Right renal cortex interstitium (tissue), 3 donors: ENCODE measurements around the gene SORCS2. TPM values are rescaled to one million over a fixed set of nuclear protein-coding genes. Genes with fewer than 3 reads are reported as not detected.

ENCODE experiments used
- DNase-seq, 3 donors: peaks; one replicate each; pipeline ENCODE4 v3.0.0-alpha.2; 2013; ENCODE audit warnings: low read depth in 3 of 3, low spot score in 2 of 3
- polyA plus RNA-seq, 3 donors: library from polyadenylated mRNA; unstranded; fragments of 120-200 nt; gene quantifications; one replicate each; pipeline ENCODE4 v1.2.1, GENCODE V29; 2013; ENCODE audit not compliant: insufficient read length in 3 of 3

SORCS2 gene
- polyA plus RNA-seq, 3 donors = 6.6 to 7.9 (median 7.0) TPM

DNA sequence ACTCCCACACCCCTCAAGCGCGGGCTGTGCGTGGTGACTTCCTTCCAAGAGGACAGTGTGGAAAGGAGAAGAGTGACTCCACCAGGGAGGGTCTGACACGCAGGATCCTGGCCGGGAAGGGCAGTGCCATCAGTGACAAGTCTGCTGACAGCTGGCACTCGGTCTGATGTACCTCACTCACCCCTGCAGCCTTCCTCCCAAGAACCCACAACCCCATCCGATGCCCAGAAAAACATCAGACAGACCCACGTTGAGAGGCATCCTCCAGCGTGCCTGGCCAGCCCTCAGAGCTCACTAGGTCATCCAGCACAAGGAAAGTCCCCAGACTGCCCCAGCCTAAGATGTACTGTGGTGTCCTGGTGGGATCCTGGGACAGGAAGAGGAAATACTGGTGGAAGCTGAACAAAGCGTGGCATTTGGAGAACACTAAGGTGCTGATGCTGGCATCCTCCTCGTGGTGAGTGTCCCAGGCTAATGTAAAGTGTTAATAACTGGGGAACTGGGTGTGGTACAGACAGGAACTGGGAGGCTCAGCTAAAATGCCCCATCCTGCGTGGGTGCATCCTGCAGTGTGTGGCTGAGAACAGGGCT is 442.4 kb downstream of the SORCS2 start:
- DNase-seq = no peak

DNA sequence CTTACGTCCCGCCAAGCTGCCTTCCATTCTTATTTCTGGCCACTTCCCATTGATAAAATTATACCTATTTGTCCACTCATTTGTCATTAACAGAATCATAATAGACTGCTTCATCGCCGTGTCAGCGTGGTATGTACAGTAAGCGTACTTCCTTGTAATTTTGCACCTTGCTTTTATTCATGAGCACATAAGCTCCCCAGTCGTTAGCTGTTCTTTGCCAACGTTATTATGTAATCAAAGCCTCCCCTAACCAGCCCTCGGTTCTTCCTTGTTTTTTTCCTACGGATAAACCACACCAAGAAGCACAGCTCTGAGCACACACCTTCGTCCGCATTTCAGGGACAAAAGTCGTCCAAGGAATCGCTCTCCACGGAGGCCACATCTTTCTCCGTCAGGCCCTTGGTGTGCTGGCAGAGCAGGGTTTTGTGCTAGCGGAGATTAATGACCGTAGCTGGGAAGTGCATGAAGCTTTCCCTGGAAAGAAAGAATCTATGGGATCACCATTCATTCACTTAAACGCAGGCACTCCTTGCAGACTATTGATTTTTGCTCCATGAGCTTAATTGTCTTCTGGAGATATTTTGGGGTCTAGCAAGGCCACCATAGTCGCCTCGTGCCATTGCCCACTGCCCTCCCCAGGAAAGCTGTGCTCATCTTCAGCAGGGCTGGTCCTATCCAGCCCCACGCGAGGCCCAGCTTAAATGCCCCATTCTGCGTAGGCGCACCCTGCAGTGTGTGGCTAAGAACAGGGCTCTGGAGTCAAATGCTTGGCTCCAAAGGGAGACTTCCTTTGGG is 443.3 kb downstream of the SORCS2 start:
- DNase-seq = no peak

DNA sequence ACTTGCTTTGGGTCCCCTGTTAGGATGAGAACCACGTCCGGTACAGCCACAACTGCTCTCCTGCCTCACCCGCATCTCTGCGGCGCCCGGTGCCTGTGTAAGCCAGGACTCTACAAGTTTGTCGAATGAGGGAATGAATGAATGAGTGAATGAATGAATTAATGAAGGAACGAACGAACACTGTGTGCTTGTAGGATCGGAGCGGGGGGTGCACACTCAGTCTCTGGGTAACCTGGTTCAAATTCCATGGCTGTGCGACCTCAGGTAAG is 443.8 kb downstream of the SORCS2 start:
- no peak for DNase-seq

DNA sequence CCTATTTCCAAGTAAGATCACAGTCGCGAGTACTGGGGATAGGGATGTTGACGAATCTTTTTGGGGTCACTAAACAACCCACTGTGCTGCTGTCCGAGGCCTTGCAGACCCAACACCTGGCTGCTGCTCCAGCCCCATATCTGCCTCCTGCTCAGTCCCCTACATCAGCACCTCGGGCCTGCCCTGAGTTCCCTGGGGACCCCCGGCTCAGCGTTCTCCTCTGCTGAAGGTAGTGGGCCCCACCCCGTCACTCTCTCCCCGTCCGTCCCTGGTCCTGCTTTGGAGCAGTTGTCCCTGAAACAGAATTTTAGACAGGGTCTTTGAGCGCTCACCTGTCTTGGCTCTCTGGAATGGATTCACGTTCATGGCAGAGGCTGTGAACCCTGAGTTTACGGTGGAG is 444.8 kb downstream of the SORCS2 start:
- no peak for DNase-seq

DNA sequence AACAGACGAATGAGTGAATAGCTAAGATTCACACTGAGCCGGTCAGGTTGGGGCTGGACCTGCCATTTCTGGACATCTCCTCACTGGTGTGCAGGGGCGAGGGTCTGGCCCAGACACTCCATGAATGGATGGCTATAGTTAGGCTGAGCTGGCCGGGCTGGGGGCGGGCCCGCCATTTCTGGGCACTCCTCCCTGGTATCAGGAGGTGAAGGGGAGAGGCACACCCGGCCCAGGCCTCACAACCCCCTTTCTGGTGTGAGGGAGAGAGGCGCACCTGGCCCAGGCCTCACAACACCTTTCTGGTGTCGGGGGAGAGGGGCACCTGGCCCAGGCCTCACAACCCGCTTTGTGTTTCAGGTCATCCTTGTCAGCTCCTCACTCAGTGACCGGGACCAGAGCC is 445.6 kb downstream of the SORCS2 start:
- DNase-seq = no peak

DNA sequence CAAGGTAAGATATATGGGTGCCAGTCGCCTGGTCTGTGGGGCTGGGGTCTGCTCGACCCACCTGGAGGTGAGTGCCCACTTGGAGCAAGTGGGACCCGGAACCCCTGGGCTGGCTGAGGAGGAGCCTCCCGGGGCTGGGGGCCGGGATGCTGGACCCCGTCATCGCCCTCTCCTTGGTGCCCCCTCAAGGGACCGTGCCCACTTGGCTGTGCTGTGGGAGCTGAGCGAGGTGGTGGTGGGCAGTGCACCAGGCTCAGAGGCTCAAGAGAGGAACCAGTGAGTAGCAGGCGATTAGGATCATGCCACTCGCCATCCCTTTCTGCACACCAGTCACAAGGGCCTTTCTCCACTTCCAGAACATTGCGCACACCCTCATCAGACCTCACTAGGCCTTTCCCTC is 446.2 kb downstream of the SORCS2 start:
- no peak for DNase-seq

DNA sequence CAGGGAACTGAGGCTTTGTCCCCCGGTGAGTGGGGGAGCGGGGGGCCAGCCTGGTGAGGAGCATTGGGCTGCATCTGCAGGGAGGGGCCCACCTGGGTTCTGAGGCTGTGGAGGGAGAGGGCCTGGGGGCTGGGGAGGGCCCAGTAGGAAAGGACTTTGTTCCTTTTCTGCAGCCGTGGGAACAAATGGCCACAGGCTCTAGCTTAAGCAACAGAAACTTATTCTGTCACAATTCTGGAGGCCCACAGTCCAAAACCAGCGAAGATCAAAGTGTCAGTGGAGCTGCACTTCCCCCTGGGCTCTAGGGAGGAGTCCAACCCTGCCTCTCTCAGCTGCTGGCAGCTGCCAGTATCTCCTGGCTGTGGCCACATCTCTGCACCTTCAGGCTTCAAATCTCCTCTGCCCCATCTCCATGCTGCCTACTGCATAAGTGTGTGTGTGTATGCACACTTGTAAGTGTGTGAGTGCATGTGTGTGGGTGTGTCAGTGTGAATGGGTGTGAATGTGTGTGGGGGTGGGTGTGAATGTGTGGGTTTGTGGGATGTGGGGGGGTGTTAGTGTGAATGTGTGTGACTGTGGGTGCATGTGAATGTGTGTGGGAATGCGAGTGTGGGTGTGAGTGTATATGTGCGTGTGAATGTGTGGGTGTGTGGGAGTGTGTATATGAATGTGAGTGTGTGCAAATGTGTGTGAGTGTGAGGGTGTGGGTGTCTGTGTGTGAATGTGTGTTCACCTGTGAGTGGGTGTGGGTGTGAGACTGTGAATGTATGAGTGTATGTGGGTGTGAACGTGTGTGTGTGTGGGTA is 446.8 kb downstream of the SORCS2 start:
- DNase-seq = no peak

DNA sequence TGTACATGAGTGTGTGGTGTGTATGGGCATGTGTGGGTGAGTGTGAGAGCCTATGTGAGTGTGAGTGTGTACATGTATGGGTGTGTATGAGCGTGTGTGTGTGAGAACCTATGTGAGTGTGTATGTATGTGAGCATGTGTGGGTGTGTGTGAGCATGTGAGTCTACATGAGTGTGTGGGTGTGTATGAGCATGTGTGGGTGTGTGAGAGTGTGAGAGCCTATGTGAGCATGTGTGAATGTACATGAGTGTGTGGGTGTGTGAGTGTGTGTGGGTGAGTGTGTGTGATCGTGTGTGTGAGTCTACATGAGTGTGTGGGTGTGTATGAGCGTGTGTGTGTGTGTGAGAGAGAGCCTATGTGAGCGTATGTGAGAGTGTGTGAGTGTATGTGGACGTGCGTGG is 447.8 kb downstream of the SORCS2 start:
- DNase-seq = no peak

DNA sequence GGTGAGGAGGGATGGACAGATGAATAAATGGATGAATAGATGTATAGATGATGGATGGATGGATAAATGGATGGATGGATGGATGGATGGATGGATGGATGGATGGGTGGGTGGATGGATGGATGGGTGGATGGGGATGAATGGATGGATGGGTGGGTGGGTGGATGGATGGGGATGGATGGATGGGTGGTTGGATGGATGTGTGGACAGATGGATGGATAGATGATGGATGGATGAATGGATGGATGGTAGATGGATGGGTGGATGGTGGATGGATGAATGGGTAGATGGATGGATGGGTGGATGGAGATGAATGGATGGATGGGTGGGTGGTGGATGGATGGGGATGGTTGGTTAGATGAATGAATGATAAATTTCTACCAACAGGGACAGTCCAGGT is 449.4 kb downstream of the SORCS2 start:
- DNase-seq = no peak

DNA sequence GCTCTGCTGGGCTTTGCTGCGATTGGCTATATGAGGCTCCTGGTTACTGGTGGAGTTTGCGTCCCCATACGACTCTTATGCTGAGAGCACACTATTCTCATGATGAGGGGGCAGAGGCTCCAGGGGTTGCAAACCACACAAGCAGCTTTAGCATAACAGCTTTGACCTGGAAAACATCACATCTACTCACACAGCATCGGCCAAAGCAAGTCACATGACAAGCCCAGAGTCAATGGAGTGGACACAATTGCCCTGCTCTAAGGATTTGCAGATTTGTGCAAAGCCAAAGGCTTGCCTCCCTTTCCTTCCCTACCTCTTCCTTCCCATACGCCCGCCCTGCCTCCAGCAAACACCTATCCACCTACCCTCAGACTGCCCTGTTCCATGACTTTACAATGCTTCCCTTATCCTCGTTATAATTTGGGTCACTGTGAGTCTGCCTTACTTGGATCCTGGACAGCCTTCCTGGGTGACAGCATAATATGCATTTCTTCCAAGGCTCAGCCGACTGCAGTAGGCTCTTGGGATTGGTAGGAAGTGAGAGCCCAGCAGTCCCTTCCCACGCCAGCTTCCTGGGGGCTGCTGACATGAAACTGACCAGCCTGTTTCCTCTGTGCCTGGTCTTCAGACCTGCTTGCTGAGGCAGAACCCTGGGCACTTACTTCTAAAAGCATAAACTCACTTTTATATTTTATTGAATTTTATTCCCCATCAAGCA is 450.6 kb downstream of the SORCS2 start:
- no peak for DNase-seq

DNA sequence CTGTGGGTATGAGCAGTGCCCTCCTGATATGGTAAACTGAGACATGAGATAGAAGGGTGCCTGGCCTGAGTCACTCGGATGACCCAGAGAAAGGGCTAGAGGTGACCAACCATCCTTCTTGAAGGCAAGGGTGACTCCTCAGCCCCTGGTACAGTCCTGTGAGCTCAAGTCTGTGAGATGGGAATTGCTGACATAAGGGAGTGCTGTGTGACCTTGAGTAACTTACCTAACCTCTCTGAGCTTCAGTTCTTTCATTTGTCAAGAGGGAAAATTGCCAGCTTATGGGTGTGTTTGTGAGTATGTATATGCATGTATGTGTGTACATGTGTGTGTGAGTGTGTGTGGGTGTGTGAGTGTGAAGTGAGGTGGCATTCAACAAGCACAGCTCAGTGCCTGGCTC is 452.8 kb downstream of the SORCS2 start:
- no peak for DNase-seq

DNA sequence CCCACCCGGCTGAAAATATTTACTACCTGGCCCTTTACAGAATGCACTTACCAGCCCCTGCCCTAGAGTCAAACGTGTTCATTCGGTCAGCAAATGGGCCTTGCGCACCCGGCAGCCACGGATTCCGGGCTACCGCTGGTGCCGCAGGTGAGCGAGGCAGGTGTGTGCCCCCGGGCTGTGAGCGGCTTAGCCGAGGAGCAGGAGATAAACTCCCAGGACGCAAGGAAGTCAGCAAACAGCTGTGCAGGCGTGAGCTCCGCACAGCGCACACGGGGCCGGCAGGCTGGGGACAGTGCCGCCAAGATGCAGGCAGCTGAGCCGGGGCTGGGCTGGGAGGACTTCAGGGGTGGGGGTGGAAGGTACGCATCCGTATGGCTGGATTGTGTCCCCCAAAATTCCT is 453.6 kb downstream of the SORCS2 start:
- no peak for DNase-seq

DNA sequence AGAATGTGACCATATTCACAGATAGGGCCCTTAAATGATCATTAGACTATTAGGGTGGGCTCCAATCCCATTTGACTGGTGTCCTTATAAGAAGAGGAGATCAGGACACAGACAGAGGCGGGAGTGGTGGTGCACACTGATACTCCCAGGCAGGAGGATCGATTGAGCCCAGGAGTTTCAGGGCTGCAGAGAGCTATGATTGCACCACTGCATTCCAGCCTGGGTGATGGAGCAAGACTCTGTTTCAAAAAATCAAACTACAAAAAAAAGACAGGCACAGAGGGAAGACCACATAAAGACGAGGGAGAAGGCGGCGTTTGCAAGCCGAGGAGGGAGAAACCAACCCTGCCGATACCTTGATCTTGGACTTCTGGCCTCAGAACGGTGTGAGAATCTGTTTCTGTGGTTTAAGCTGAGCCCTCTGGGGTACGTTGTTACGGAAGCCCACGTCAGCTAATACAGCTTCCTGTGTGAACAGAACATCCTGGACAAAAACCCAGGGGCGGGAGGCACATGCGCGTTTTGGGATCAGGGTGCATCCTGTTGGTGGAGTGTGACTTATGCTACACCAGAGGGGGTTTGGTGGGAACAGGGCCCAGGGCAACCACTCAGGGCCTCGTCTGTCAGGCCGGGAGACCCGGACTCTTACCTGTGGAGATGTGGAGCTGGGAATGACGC is 454.2 kb downstream of the SORCS2 start:
- no peak for DNase-seq

DNA sequence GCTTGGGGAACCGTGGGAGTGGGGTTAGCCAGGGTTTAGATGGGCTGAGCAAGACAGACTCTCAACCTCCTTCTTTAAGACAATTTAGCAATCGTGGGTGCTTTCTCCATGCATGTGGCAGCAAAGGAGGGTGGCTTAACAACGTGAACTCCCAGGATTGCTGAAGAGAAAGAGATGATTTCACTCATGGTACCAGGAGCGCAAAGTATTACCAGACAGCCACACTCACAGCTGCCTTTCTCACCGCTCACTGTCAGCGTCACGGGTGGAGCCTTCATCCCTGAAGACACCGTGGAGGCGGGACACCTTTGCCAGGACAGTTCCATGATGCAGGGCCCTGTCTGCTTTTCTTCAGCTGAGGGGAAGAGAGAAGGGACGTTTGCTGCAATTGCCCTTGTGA is 454.8 kb downstream of the SORCS2 start:
- DNase-seq = no peak

DNA sequence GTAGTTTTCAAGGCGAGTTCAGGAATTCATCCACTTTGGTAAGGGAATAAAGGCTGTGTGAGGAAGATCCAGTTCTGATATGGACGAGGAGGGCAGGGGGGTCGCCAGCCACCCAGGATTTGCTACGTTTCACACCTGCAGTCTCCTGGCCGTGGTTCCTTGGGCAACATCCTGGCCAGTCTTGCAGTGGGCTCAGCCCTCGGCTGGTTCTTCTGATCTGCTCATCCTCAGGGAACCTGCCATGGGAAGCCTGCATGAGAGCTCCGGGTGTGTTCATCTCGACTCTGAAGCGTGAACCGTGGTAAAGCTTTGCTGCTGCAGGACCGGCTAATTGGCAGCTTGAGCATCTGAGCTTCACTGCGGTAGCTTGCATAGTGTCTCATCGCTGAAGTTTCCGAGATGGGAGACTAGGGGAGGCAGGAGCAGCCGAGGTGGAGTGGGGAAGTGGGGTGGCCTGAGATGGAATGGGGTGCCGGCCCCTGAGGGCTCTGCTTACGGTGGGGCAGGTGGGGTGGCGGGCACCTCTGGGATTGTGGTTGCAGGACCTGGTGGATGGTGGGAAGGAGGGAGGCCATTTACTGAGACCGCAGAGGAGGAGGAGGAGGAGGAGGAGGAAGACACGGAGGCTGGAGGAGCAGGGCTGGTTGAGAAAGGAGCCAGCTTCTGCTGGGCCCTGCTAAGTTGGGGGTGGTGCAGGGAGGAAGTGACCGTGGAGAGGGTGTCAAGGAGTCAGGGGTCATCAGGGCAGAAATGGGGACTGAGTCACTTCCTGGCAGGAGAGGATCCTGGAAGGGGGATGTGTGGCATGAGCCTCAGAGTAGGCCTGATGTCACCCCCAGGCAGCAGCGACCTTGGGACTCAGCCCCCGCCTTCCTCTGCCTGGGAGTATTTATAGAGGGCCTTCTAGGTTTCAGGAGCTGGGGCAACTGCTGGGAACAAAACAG is 455.5 kb downstream of the SORCS2 start:
- no peak for DNase-seq

DNA sequence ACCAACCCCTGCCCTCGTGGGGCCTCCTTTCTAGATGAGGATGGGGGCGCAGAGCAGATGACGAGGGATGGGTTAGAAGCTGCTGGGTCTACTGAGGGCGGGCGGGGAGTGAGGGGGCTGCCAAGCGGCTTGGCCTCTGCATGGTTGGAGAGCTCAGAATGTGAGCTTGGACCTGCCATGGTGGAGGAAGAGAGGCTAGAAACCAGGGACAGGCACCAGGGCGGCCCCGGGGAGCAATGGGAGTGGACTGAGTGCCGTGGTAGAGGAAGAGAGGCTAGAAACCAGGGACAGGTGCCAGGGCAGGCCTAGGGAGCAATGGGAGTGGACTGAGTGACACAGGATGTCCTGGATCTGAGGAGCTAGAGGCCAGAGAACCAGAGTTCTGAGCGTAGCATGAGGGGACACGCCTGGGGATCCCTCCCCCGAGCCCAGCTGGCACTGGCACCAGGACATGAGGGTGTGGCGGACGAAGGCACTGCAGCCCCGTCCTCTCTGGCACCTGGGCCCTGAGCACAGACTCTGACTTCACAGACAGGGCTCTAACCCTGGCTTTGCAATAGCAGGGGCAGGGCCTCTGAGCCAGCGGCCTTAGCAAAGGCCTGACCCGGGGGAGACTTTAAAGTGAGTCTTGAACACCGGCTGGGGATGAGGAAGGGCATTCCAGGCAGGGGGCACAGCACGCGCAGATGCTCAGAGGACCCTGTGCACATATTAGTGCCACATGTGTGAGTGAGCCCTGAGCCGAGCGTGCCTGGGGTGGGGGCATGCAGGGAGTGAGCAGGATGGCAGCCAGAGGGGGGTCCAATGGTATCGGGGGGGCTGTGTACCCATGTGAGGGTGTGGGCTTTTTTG is 456.4 kb downstream of the SORCS2 start:
- no peak for DNase-seq

DNA sequence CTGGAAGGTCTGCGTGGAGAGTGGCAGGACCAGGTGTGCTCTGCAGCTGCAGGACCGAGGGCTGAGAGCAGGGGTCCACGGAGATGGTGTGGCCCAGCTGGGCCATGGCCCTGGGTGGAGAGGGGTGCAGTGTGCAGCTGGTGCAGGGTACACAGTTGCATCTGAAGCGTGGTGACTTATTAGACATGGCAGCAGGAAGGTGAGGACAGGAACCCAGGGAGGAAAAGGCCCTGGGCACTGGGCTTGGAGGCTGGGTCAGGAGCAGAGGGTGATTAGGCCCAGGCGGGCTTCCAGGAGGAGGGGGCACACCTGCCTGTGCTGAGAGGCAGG is 457.0 kb downstream of the SORCS2 start:
- no peak for DNase-seq

DNA sequence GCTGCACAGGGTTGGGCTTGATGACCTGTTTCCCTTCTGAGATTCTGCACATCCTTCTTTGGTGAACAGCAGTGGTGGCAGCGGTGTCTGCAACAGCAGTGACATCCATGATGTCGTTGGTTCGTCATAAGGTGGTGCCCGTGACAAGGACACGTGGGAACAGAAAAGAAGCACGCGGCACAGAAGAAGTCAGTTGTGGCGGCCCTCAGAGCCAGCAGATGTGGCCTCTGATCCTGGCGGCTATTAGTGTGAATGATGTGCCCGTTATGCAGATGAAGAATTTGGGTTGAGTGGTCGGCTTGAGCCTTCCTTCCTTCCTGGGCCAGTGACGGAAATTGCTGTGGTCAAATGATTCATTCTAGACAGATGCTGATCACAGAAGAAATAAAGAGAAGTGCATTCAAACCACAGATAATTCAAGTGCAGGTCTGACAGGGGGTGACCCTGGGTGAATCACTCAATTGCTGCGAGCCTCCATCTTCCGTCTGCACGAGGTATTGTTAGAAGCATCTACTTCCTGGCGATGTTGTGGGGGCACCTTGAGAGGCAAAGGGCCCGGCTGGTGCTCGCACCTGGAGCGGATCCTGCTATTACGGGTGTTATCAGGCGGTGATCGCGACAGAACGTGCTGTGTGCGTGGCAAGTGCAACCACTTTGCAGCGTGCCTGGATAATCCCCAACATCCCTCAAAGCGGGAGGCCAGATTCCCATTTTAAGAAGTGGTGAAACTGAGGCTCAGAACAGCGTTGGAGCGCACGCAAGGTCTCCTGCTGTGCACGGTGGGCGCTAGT is 457.6 kb downstream of the SORCS2 start:
- no peak for DNase-seq
